Measurements from ENCODE around the gene DNAJC12.
"Not testable (repeated sequence)": the region's sequence is repeated elsewhere in the genome, so short reads cannot be mapped to it uniquely, and the experiment has no call there.

Gene DNAJC12

DNA sequence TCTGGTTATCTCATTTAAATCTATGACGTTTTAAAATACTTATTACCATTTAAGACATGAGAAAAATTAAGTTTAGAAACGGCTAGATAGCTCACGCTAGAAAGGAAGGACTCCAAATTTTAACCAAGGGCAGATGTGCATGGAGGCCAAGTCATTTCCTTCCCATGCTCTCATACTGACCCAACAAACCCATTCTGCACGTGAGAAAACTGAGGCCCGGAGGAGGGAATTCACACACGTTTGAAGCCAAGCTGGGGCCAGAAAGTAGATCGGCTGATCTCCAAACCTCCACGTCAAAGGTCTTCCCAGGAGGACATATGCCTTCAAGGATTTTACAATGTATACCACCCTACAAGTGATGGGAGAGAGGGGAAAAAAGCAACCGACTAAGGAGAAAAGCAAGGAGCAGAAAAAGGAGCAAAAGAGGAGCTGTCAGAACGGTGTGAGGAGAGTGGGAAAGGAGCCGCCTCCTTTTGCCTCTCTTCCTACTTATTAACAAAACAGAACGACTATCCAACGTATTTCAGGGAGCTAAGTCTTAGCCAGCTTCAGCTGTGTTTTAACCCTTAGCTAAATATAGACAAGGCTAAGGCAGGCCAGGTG lies 45.8 kb upstream of the DNAJC12 start:
- H3K4me1 ChIP-seq (ENCODE audit: low read length), result peaks cover 8% of the 10 kb centered on the region; the same call in 1 of the 2 replicates
- H3K9me2 ChIP-seq (replicated peaks; ENCODE audit: insufficient read depth, low read length), result no peaks in the 10 kb centered on the region
- H3K79me2 ChIP-seq (ENCODE audit: low read length), result peaks cover 34% of the 10 kb centered on the region
- peak overlapping the region; percentile 97 for H2AFZ ChIP-seq (ENCODE audit: low read length)
- peak overlapping the region; percentile 70 for H3K4me3 ChIP-seq (ENCODE audit: low read length)
- H3F3A ChIP-seq (ENCODE audit: insufficient read depth, low read length), result peaks cover 21% of the 10 kb centered on the region
- no peaks in the 10 kb centered on the region for H3K27me3 ChIP-seq (replicated peaks; ENCODE audit: insufficient read depth, low read length)
- DNase-seq, result no peak
- peak overlapping the region; percentile 91 for H3K4me2 ChIP-seq (ENCODE audit: low read depth, low read length)
- H3K9me3 ChIP-seq (replicated peaks; ENCODE audit: insufficient read depth, low read length), result no peaks in the 10 kb centered on the region
- peak overlapping the region; percentile 70; the same call in 1 of the 2 replicates for H3K27ac ChIP-seq (ENCODE audit: low read length)
- H3K9ac ChIP-seq (ENCODE audit: low read length), result peak overlapping the region; percentile 36; the same call in 1 of the 2 replicates
- no peak for TF ChIP-seq EZH2 (optimal IDR thresholded peaks at IDR 0.05; ENCODE audit: low read depth, low read length)
- TF ChIP-seq, protein P1, sequence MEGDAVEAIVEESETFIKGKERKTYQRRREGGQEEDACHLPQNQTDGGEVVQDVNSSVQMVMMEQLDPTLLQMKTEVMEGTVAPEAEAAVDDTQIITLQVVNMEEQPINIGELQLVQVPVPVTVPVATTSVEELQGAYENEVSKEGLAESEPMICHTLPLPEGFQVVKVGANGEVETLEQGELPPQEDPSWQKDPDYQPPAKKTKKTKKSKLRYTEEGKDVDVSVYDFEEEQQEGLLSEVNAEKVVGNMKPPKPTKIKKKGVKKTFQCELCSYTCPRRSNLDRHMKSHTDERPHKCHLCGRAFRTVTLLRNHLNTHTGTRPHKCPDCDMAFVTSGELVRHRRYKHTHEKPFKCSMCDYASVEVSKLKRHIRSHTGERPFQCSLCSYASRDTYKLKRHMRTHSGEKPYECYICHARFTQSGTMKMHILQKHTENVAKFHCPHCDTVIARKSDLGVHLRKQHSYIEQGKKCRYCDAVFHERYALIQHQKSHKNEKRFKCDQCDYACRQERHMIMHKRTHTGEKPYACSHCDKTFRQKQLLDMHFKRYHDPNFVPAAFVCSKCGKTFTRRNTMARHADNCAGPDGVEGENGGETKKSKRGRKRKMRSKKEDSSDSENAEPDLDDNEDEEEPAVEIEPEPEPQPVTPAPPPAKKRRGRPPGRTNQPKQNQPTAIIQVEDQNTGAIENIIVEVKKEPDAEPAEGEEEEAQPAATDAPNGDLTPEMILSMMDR (IDR thresholded peaks at IDR 0.05; ENCODE audit: low read length), result no peak
- TF ChIP-seq EZH2phosphoT487 (IDR thresholded peaks at IDR 0.05; ENCODE audit: low read length), result no peak
- no peaks in the 10 kb centered on the region for H4K20me1 ChIP-seq (ENCODE audit: insufficient read depth, low read length)
- H3K36me3 ChIP-seq (replicated peaks; ENCODE audit: insufficient read depth, low read length), result peaks cover 5% of the 10 kb centered on the region; the same call in 1 of the 2 replicates

DNA sequence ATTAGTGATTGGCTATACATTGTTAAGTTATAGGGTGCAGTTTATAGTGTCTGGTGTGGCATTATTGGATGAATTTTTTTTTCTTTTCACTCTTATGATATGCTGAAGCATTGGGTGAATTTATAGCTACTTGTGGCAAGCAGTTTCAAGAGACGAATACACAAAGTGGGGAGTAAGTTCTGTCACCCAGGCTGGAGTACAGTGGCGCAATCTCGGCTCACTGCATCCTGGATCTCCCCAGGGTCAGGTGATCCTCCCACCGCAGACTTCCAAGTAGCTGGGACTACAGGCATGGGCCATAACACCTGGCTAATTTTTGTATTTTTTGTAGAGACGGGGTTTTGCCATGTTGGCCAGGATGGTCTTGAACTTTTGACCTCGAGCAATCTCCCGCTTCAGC lies 40.1 kb upstream of the DNAJC12 start:
- H3K4me3 ChIP-seq (ENCODE audit: low read length), result no peak overlapping the region
- TF ChIP-seq, protein P1 (IDR thresholded peaks at IDR 0.05; ENCODE audit: low read length), result no peak
- H3K4me2 ChIP-seq (ENCODE audit: low read depth, low read length), result no peak overlapping the region
- DNase-seq, result no peak
- H3K9me3 ChIP-seq (replicated peaks; ENCODE audit: insufficient read depth, low read length), result no peaks in the 10 kb centered on the region
- H3F3A ChIP-seq (ENCODE audit: insufficient read depth, low read length), result no peaks in the 10 kb centered on the region
- H3K79me2 ChIP-seq (ENCODE audit: low read length), result no peaks in the 10 kb centered on the region
- H3K27me3 ChIP-seq (replicated peaks; ENCODE audit: insufficient read depth, low read length), result no peaks in the 10 kb centered on the region
- no peak overlapping the region for H2AFZ ChIP-seq (ENCODE audit: low read length)
- H3K9me2 ChIP-seq (replicated peaks; ENCODE audit: insufficient read depth, low read length), result no peaks in the 10 kb centered on the region
- H3K4me1 ChIP-seq (ENCODE audit: low read length), result no peaks in the 10 kb centered on the region
- H3K36me3 ChIP-seq (replicated peaks; ENCODE audit: insufficient read depth, low read length), result no peaks in the 10 kb centered on the region
- no peak overlapping the region for H3K27ac ChIP-seq (ENCODE audit: low read length)
- H4K20me1 ChIP-seq (ENCODE audit: insufficient read depth, low read length), result no peaks in the 10 kb centered on the region
- H3K9ac ChIP-seq (ENCODE audit: low read length), result no peak overlapping the region

DNA sequence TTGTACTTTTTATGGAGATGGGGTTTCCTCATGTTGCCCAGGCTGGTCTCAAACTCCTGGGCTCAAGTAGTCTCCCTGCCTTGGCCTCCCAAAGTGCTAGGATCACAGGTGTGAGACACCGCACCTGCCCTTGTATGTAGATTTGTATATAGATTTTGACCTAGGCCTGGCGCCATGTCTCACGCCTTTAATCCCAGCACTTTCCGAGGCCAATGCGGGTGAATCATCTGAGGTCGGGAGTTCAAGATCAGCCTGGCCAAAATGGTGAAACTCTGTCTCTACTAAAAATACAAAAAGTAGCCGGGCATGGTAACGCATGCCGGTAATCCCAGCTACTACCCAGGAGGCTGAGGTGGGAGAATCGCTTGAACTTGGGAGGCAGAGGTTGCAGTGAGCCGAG lies 39.4 kb upstream of the DNAJC12 start:
- not testable (repeated sequence) for H3K9ac ChIP-seq (ENCODE audit: low read length); H3K36me3 ChIP-seq (replicated peaks; ENCODE audit: insufficient read depth, low read length); H3K4me2 ChIP-seq (ENCODE audit: low read depth, low read length); H3K79me2 ChIP-seq (ENCODE audit: low read length); H2AFZ ChIP-seq (ENCODE audit: low read length); H3K27ac ChIP-seq (ENCODE audit: low read length); H3K4me3 ChIP-seq (ENCODE audit: low read length); DNase-seq; H3K9me3 ChIP-seq (replicated peaks; ENCODE audit: insufficient read depth, low read length); H4K20me1 ChIP-seq (ENCODE audit: insufficient read depth, low read length); H3K4me1 ChIP-seq (ENCODE audit: low read length); H3K27me3 ChIP-seq (replicated peaks; ENCODE audit: insufficient read depth, low read length); H3F3A ChIP-seq (ENCODE audit: insufficient read depth, low read length); H3K9me2 ChIP-seq (replicated peaks; ENCODE audit: insufficient read depth, low read length)

DNA sequence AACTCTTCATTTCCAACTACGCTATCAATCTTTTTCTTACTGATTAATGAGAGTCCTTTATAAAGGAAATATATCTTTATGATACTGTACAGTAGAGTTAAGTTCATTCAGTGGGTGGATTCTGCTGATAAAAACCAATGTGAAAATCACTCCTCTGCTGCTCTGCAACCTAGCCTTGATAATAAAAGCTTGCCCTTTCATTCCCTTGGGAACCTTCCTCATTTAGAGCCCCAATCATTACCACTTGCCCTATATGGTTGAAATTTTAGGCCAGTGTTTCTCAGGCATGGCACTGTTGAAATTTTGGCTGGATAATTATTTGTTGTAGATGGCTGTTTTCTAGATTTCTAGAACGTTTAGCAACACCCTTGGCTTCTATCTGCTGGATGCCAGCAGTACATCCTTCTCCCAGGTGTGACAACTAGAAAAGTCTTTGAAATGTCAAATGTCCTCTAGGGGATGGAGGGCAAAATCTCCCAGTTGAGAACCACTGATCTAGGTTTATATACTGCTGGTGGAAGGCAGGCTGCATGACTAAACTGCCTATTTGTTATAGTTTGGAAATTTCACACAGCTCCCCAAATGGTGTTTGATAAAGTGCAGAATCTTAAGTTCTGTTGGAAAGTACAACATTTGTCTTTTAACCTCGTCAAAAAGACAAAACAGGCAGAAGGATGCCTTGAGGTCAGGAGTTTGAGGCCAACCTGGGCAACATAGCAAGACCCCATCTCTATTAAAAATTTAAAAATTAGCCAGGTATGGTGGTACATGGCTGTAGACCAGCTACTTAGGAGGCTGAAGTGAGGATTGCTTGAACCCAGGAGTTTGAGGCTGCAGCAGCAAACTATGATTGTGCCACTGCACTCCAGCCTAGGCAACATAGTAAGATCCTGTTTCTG lies 37.6 kb upstream of the DNAJC12 start:
- H2AFZ ChIP-seq (ENCODE audit: low read length), result no peak overlapping the region
- H3K9me3 ChIP-seq (replicated peaks; ENCODE audit: insufficient read depth, low read length), result no peaks in the 10 kb centered on the region

More for the DNA sequence above, 37.6 kb upstream of the DNAJC12 start:
- Histone ChIP-seq H3K4me2 (ENCODE audit: low read depth, low read length) (no peak overlapping the region), H4K20me1 (ENCODE audit: insufficient read depth, low read length) (no peaks in the 10 kb centered on the region), H3K9me2 (replicated peaks; ENCODE audit: insufficient read depth, low read length) (no peaks in the 10 kb centered on the region), H3F3A (ENCODE audit: insufficient read depth, low read length) (no peaks in the 10 kb centered on the region), H3K4me1 (ENCODE audit: low read length) (no peaks in the 10 kb centered on the region), H3K27ac (ENCODE audit: low read length) (no peak overlapping the region), H3K79me2 (ENCODE audit: low read length) (no peaks in the 10 kb centered on the region), H3K36me3 (replicated peaks; ENCODE audit: insufficient read depth, low read length) (no peaks in the 10 kb centered on the region), H3K27me3 (replicated peaks; ENCODE audit: insufficient read depth, low read length) (no peaks in the 10 kb centered on the region), H3K9ac (ENCODE audit: low read length) (no peak overlapping the region), H3K4me3 (ENCODE audit: low read length) (no peak overlapping the region)
- TF ChIP-seq, protein P1 (IDR thresholded peaks at IDR 0.05; ENCODE audit: low read length), result no peak
- no peak for TF ChIP-seq EZH2 (optimal IDR thresholded peaks at IDR 0.05; ENCODE audit: low read depth, low read length)
- TF ChIP-seq EZH2phosphoT487 (IDR thresholded peaks at IDR 0.05; ENCODE audit: low read length), result no peak
- DNase-seq, result no peak
